NT2/D1 (cell line): Measurements from ENCODE around the gene BRAT1.
"Not testable (repeated sequence)": the region's sequence is repeated elsewhere in the genome, so short reads cannot be mapped to it uniquely, and the experiment has no call there.

ENCODE experiments used
- DNase-seq: peaks from one replicate; pipeline ENCODE4 v3.0.0-alpha.2; 2011; ENCODE audit warnings: low read depth, low spot score
- H3K27me3 ChIP-seq: 2 replicates; pipeline ENCODE4 v1.6.0; 2011; ENCODE audit warnings: mild to moderate bottlenecking; ENCODE audit not compliant: insufficient read length, insufficient read depth
- H3K36me3 ChIP-seq: 2 replicates; pipeline ENCODE4 v1.6.1; 2011; ENCODE audit warnings: mild to moderate bottlenecking, low read length, mixed read lengths; ENCODE audit not compliant: insufficient read depth, insufficient read length
- H3K4me1 ChIP-seq: 2 replicates; pipeline ENCODE4 v1.5.1; 2011; ENCODE audit not compliant: insufficient read depth, insufficient read length
- H3K4me3 ChIP-seq: 2 replicates; pipeline ENCODE4 v1.5.1; 2011; ENCODE audit warnings: low read depth; ENCODE audit not compliant: insufficient read length
- H3K9ac ChIP-seq: 2 replicates; pipeline ENCODE4 v1.6.0; 2011; ENCODE audit warnings: low read depth; ENCODE audit not compliant: insufficient read length
- H3K9me3 ChIP-seq: 2 replicates; pipeline ENCODE4 v1.5.1; 2011; ENCODE audit warnings: mild to moderate bottlenecking, low read length; ENCODE audit not compliant: insufficient read depth
- SUZ12 ChIP-seq: IDR thresholded peaks from 2 replicates; pipeline ENCODE4 v1.6.1; 2011; ENCODE audit not compliant: insufficient read length, insufficient read depth; ENCODE audit errors: extremely low read depth
- YY1 ChIP-seq: IDR thresholded peaks from 2 replicates; pipeline ENCODE4 v1.6.1; 2011; ENCODE audit not compliant: insufficient read length, insufficient read depth
- ZNF274 ChIP-seq: IDR thresholded peaks from 2 replicates; pipeline ENCODE4 v1.6.1; 2011; ENCODE audit warnings: mild to moderate bottlenecking, low read depth, low read length

Gene BRAT1

GRCh38 chr7:2537981-2538851 is 17.1 kb downstream of the BRAT1 start:
- peaks cover 54% of the 10 kb centered on the region for H3K36me3 ChIP-seq
- DNase-seq, result no peak
- H3K9ac ChIP-seq, result peak overlapping the region; percentile 21
- H3K9me3 ChIP-seq, result no peaks in the 10 kb centered on the region
- no peaks in the 10 kb centered on the region for H3K27me3 ChIP-seq
- H3K4me3 ChIP-seq, result no peak overlapping the region
- TF ChIP-seq ZNF274 (no peak), YY1 (no peak), SUZ12 (no peak)
- H3K4me1 ChIP-seq, result peaks cover 15% of the 10 kb centered on the region

- H3K4me1 ChIP-seq, result peaks cover 13% of the 10 kb centered on the region
- H3K36me3 ChIP-seq, result peaks cover 32% of the 10 kb centered on the region
- not testable (repeated sequence) for H3K9me3 ChIP-seq, H3K9ac ChIP-seq, H3K4me3 ChIP-seq, H3K27me3 ChIP-seq, DNase-seq
Measured at GRCh38 chr7:2535872-2536627, 19.3 kb downstream of the BRAT1 start.

GRCh38 chr7:2534214-2534613 is 21.1 kb downstream of the BRAT1 start:
- Histone ChIP-seq H3K36me3 (peaks cover 19% of the 10 kb centered on the region), H3K4me1 (peaks cover 23% of the 10 kb centered on the region)
- not testable (repeated sequence) for H3K9ac ChIP-seq, H3K27me3 ChIP-seq, H3K4me3 ChIP-seq, DNase-seq, H3K9me3 ChIP-seq

- DNase-seq, H3K4me3 ChIP-seq: not testable (repeated sequence)
Measured at GRCh38 chr7:2533566-2533965, 21.8 kb downstream of the BRAT1 start.

GRCh38 chr7:2532816-2533215 is 22.5 kb downstream of the BRAT1 start:
- H3K4me3 ChIP-seq, DNase-seq, H3K27me3 ChIP-seq, H3K9ac ChIP-seq, H3K9me3 ChIP-seq: not testable (repeated sequence)
- peaks cover 18% of the 10 kb centered on the region for H3K36me3 ChIP-seq
- peaks cover 26% of the 10 kb centered on the region for H3K4me1 ChIP-seq

More at GRCh38 chr7:2533566-2533965, 21.8 kb downstream of the BRAT1 start:
- H3K27me3 ChIP-seq, H3K9me3 ChIP-seq, H3K9ac ChIP-seq: not testable (repeated sequence)
- peaks cover 22% of the 10 kb centered on the region for H3K4me1 ChIP-seq
- H3K36me3 ChIP-seq, result peaks cover 19% of the 10 kb centered on the region

- not testable (repeated sequence) for DNase-seq, H3K9ac ChIP-seq, H3K9me3 ChIP-seq, H3K27me3 ChIP-seq, H3K4me3 ChIP-seq
- Histone ChIP-seq H3K4me1 (peaks cover 26% of the 10 kb centered on the region), H3K36me3 (peaks cover 21% of the 10 kb centered on the region)
Measured at GRCh38 chr7:2532199-2532772, 23.0 kb downstream of the BRAT1 start.

- not testable (repeated sequence) for H3K4me3 ChIP-seq, H3K9ac ChIP-seq, DNase-seq, H3K9me3 ChIP-seq, H3K27me3 ChIP-seq
- Histone ChIP-seq H3K4me1 (peaks cover 31% of the 10 kb centered on the region), H3K36me3 (peaks cover 26% of the 10 kb centered on the region)
Measured at GRCh38 chr7:2531796-2532110, 23.6 kb downstream of the BRAT1 start.

GRCh38 chr7:2530994-2531795 is 24.1 kb downstream of the BRAT1 start:
- peak overlapping the region; percentile 59 for H3K9ac ChIP-seq
- not testable (repeated sequence) for H3K9me3 ChIP-seq, H3K4me3 ChIP-seq, DNase-seq, H3K27me3 ChIP-seq
- peaks cover 32% of the 10 kb centered on the region for H3K36me3 ChIP-seq
- H3K4me1 ChIP-seq, result peaks cover 36% of the 10 kb centered on the region
